GM23248 (cell line): ENCODE results near the gene LLGL2.

ENCODE experiments used
- EZH2 ChIP-seq: fragments of 200-600 bp; sonication (generic); IDR thresholded peaks from 2 replicates; pipeline ENCODE4 v1.6.1; 2018; ENCODE audit warnings: antibody characterized with exemption, mild to moderate bottlenecking; ENCODE audit not compliant: insufficient read depth, poor library complexity, severe bottlenecking
- EZH2phosphoT487 ChIP-seq: fragments of 200-600 bp; sonication (generic); IDR thresholded peaks from 2 replicates; pipeline ENCODE4 v1.6.1; 2018; ENCODE audit warnings: antibody characterized with exemption, moderate library complexity, mild to moderate bottlenecking, low read depth; ENCODE audit not compliant: insufficient read depth

GRCh38 chr17:75505152-75505409 is 20.4 kb upstream of the LLGL2 start:
- no peak for TF ChIP-seq EZH2phosphoT487
- no peak for TF ChIP-seq EZH2
